ENCODE measurements around the gene CENPU. TPM values are rescaled to one million over a fixed set of nuclear protein-coding genes. Genes with fewer than 3 reads are reported as not detected.

CENPU gene
- total RNA-seq, 1 experiment from 2014 or later: 124 TPM

- Mint-ChIP-seq H3K27ac (no peak overlapping the region), H3K4me3 (no peak overlapping the region)
- no peaks in the 10 kb centered on the region for H4K20me1 ChIP-seq (ENCODE audit: control insufficient read depth, insufficient read depth, insufficient read length)
Measured at GRCh38 chr4:184763150-184763780, 29.4 kb upstream of the CENPU start.

More at GRCh38 chr4:184763150-184763780, 29.4 kb upstream of the CENPU start:
- no peak overlapping the region for H3K18ac ChIP-seq (ENCODE audit: insufficient read length, low read depth, low read length)
- no peak overlapping the region for H3K27ac ChIP-seq (ENCODE audit: insufficient read length, low read depth, low read length)
- no peak overlapping the region for H3T11ph ChIP-seq (ENCODE audit: low read length)
- no peaks in the 10 kb centered on the region for H3K9me3 ChIP-seq (ENCODE audit: control insufficient read depth, low read depth, low read length)
- H4K8ac ChIP-seq (replicated peaks; ENCODE audit: insufficient read length, low read depth, low read length): no peak overlapping the region
- no peak overlapping the region for H2BK5ac ChIP-seq (ENCODE audit: insufficient read length, low read length)
- TF ChIP-seq CTCF (conservative IDR thresholded peaks at IDR 0.05): no peak
- no peaks in the 10 kb centered on the region for H3K23me2 ChIP-seq (ENCODE audit: insufficient read length, low read depth, low read length, poor library complexity, severe bottlenecking)
- H3K4me2 ChIP-seq (ENCODE audit: insufficient read depth, insufficient read length, low read length): no peak overlapping the region
- WGBS (ENCODE audit: extremely low coverage, insufficient read length, low lambda C conversion rate): no CpG with 5 or more reads among the region's 14 CpGs
- no peak overlapping the region for H3K4ac ChIP-seq (ENCODE audit: low read depth, low read length)
- no peaks in the 10 kb centered on the region for H3K27me3 ChIP-seq (ENCODE audit: insufficient read depth, low read length)
- no peak for DNase-seq
- Mint-ChIP-seq H3K27me3 (ENCODE audit: low read depth) (no peaks in the 10 kb centered on the region), H3K36me3 (ENCODE audit: insufficient read depth in 1 of 3, low read depth in 3 of 3) (no peaks in the 10 kb centered on the region), H3K9me3 (no peaks in the 10 kb centered on the region), H3K4me1 (no peaks in the 10 kb centered on the region)
- no peak overlapping the region for H2BK120ac ChIP-seq (ENCODE audit: low read depth, low read length, poor library complexity, severe bottlenecking)
- H2BK12ac ChIP-seq (ENCODE audit: insufficient read length, low read depth, low read length): no peak overlapping the region
- no peaks in the 10 kb centered on the region for H3K4me1 ChIP-seq (ENCODE audit: insufficient read depth, low read length)
- no peak overlapping the region for H2BK20ac ChIP-seq (ENCODE audit: low read depth, low read length, poor library complexity, severe bottlenecking)
- H3K79me2 ChIP-seq (ENCODE audit: insufficient read depth, low read length): no peaks in the 10 kb centered on the region
- no peak overlapping the region for H3K9ac ChIP-seq (ENCODE audit: extremely low read depth, insufficient read length, low read length)
- no peak overlapping the region for H2BK15ac ChIP-seq (ENCODE audit: low read depth, low read length)
- no peak overlapping the region for H3K23ac ChIP-seq (ENCODE audit: insufficient read length, low read depth, low read length)
- no peak overlapping the region for H3K56ac ChIP-seq (ENCODE audit: insufficient read length, low read depth, low read length)
- H2AK5ac ChIP-seq (ENCODE audit: insufficient read length, low read length): no peak overlapping the region
- no peak overlapping the region for H2AFZ ChIP-seq (ENCODE audit: low read length)
- H4K91ac ChIP-seq (ENCODE audit: insufficient read length, low read depth, low read length): no peak overlapping the region
- no peaks in the 10 kb centered on the region for H3K79me1 ChIP-seq (ENCODE audit: insufficient read depth, low read depth, low read length, poor library complexity, severe bottlenecking)
- H3K14ac ChIP-seq (ENCODE audit: insufficient read depth, low read length): no peak overlapping the region
- no peak overlapping the region for H4K5ac ChIP-seq (ENCODE audit: insufficient read length, low read depth, low read length)

Measured in H9 (cell line).